ENCODE data around the gene CRB2.
A peak's percentile ranks its signal among the peaks of the same experiment; 100 is the strongest.

Gene CRB2

GRCh38 chr9:123348317-123348992 is 7.5 kb upstream of the CRB2 start:
- no peak for DNase-seq

GRCh38 chr9:123349033-123349432 is 7.0 kb upstream of the CRB2 start:
- DNase-seq, result no peak

- DNase-seq, result peak; percentile 73
Observed at GRCh38 chr9:123349691-123350480, 6.1 kb upstream of the CRB2 start.

- no peak for DNase-seq
Observed at GRCh38 chr9:123350590-123351310, 5.2 kb upstream of the CRB2 start.

DNA sequence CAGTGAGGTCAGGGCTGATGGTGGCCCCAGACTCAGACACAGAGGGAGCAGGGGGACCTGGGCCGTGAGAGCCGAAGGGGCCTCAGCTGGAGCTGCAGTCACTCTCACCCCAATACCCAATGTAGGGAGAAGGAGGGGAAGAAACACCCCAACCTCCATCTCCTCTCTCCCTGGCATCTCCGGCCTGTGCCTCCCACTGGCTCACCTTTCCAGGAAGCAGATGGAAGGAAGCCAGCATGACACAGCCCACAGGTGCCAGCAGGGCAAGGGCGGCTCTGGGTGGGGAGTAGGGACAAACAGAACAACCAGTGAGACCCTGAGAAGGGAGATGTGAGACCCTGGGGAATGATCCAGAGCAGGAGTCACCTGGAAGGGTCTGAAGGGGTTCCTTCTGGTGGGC is 3.0 kb upstream of the CRB2 start:
- DNase-seq, result no peak

- peak; percentile 65 for DNase-seq
Observed at GRCh38 chr9:123353984-123354591, 1.9 kb upstream of the CRB2 start.

DNA sequence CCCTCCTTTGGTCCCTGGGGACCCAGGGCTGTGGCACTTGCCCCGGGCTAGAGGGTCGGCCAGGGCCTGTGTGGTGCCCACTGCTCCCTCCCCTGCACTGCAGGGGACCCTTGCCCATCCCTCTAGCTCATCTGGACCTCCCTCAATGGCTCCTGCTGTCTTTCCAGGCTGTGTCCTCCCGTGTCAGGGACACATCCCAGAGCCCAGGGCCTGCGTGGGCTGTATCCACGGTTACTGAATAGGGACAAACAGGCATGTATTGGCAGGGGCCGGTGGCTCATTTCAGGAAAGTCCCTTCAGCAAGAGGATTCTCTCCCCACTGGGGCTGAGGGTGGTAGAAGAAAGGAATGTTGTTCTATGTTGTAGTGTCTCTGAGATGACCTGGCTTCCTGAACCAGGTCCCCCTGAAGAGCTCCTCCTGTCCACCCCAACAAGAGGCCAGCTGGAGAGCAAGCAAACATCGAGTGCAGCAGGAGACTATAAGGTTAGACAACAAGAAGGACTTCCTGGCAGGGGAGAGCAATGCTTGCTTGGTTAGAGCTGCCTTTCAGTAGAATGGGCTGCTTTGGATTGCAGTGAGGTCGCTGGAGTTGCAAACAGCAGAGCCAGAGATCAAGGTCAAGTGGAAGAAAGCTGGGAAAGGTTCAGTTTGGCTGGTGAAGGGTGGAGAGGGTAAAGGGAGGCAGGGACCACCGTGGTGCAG is 1.0 kb upstream of the CRB2 start:
- DNase-seq, result no peak

DNA sequence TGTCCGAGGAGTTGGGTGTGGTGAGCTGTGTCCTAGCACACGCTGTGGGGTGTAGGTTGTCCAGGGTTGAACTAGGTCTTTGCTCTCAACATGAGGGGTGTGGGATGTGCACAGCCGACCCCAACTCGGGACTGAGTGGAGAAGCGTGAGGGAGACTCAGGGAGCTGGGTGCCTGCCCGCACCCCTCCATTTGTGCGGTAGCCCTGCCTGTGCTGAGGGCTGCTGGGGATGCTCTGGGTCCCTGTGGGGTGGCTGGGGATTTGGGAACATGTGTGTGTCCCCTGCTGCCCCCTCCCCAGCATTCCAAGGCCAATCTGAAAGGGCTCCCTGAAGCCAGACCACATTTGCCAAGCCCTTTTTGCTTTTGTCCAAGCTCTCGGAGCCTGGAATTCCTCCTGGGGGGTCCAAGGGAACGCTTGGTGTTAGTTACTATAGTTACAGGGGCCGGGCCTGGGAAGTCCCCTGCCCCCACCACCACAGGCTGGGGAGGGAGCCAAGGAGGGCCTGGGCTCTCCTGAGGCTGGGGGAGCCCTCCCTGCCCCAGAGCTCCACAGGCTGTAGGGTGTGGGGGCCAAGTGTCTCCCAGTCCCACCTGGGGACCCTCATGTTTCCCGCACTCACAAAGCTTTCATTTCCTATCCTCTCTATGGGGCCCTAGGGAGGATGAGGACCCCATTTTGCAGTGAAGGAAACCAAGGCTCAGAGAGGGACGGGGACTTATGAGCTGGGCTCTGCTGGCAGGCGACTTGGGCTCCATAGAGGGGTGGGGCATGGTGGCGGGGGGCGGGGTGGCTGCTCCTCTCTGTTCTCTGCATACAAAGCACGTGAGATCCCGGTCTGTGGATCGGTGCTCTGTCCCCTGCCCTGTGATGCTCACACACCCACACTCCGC is 1.1 kb downstream of the CRB2 start:
- no peak for DNase-seq

- no peak for DNase-seq
Observed at GRCh38 chr9:123357743-123358059, 1.7 kb downstream of the CRB2 start.

DNA sequence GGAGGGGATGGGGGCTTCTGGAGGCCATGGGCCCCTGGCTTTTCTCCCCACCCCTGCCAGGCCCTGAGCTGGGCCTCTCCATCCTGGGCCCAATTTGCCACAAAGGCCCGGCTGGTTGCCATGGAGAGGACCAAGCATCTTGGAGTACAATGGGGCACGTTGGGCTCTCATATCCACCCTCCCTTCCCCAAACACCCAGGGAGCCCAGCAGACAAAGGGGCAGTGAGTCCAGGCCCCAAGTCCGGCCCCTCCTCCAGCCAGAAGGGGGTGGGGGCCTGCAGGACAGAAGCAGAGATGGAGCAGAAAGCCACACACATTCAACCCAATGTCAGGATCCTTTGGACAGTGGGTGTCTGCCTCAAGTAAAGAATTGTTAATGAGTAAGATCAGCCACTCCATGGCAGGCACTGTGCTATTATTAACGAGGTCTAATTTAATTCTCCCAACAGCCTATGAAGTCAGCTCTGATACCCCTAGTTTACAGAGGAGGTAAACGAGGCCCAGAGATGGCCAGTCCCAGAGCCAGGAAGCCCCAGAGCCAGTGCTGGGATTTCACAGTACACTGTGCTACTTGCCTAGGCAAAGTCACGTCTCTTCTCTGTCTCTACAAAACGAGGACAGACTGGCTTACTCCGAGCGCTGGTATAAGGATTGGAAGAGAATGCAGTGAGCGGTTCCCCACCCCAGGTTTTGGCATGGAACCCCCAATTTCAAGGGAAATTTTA is 2.3 kb downstream of the CRB2 start:
- no peak for DNase-seq

DNA sequence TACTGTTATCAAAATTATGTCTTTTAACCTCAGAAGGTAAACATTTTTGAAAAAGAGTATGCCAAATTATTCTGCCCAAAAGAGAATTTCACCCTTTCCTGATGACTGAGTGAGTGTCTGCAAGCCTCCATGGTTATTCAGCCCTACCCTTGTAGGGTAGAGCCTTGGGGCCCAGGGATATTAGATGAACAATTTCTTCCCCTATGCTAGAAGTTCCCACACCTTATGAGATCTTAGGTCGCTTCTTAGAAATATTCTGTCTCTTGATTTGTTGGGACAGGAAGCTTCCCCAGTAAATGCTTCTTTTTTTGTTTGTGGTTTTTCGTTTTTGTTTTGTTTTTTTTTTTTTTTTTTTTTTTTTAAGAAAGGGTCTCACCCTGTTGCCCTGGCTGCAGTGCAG is 3.1 kb downstream of the CRB2 start:
- DNase-seq, result no peak

DNA sequence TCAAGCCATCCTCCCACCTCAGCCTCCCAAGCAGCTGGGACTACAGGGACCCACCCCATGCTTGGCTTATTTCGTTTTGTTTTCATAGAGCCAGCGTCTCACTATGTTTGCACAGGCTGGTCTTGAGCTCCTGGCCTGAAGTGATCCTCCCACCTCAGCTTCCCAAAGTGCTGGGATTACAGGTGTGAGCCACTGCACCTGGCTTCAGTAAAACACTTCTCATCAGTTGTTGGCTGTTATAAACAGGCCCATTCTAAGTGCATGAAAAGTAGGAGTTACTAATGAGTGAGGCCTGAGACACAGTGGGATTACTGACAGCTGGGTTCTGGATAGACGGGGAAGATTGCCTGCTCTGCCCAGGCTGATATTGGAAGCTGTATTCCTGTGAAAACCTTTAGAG is 3.5 kb downstream of the CRB2 start:
- no peak for DNase-seq

DNA sequence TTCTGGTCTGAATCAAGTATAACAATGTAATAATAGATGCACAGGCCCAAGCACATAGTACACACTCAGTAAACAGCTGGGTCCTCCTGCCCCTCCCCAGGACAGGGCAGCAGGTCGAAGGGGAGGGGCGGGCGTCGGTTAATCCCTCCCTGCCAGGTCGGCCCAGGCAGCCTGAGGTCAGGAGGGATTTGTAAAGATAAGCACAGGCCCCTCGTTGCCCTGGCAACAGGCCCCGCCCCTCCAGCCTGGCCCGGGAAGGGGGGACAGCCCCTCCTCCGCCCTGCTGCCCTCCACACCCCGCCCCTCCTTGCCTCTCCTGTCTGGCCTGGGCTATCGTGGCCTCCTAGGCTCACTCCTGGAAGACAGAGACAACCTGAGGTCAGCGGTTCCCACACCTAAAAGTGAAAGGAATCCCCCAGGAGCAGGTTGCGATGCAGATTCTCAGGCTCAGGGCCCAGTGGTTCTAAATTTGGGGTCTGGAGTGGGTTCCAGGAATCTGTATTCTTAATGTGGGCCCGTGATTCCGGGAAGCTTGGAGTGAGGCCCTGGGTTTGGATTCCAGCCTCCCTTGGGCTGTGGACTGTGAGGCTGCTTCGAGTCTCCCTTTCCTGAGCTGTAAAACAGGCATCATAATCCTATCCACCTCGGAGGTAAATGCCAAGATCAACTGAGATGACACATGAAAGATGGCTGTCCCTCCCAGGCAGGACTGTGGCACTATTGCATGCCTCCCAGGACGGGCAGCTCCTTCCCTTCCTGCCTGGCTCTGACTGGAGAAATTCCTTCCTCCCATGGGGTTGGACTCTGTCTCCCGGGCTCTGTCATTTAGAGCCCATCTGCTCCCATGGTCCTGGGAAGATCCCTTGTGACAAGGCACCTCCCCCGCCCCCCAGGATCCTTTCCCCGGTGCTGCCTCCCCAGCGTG is 4.4 kb downstream of the CRB2 start:
- DNase-seq, result peak; percentile 54

DNA sequence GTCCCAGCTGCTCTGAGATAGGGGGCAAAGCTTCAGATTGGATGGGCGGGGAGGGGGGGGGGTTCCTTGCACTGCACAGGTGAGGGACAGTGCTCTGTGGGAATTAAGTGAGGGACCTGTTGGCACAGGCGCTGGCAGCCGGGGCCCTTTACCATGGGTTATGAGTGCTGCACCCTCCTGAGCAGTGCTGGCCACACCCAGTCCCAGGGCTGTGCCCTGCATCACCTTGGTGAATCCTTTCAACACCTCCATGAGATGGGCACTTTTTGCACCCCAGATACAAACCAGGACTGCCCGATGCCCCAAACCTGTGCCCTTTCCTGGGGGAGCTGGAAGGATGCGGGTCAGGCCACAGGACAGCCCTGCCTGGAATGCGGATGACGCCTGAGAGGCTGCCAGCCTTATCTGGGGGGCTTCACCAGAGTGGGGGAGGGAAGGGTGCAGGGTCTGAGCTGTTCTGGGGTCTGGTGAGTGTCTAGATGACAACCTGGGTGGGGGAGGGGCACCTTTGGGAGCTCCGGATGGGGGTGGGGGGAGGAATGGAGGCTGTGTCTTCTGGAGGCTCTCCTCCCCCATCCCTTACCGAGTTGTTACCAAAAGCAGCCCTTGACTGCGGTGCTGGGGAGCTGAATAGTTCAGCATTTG is 5.2 kb downstream of the CRB2 start:
- no peak for DNase-seq

- DNase-seq, result no peak
Observed at GRCh38 chr9:123361731-123362510, 5.9 kb downstream of the CRB2 start.

- no peak for DNase-seq
Observed at GRCh38 chr9:123362856-123363255, 6.9 kb downstream of the CRB2 start.

DNA sequence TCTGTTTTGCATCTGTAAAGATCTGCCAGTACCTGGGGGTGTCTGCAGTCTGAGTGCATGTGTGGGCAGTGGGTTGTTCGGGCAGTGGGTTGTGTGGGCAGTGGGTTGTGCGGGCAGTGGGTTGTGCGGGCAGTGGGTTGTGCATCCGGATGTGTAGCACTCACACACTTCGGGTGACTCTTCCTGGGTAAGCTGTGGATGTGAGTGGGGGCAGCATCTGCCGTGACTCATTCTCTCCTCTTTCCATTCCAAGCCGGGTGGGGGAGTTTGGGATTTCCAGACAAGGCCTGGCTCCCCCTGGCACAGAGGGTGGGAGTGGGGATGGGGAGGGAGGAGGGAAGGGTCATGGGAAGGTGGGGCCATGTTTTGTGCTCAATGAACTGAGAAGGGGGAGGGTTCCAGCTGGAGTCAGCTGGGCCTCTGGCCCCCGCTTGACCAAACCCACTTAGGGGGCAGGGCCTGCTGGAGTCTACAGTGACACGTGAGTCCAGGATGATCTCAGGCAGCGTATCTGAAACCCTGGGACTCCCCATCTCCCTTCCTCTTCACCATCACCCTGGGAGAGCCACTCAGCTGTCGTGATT is 8.3 kb downstream of the CRB2 start:
- DNase-seq, result no peak

GRCh38 chr9:123365287-123365880 is 9.4 kb downstream of the CRB2 start:
- DNase-seq, result no peak
